Measurements from ENCODE around the gene STK11IP. TPM values are rescaled to one million over a fixed set of nuclear protein-coding genes. Genes with fewer than 3 reads are reported as not detected.

STK11IP gene
- total and polyA plus RNA-seq, 9 of the 15 experiments (the other 6 are each of a cell fraction or from before 2014, with no cell fraction given) = 0.52 to 21.7 (median 5.6) TPM

DNA sequence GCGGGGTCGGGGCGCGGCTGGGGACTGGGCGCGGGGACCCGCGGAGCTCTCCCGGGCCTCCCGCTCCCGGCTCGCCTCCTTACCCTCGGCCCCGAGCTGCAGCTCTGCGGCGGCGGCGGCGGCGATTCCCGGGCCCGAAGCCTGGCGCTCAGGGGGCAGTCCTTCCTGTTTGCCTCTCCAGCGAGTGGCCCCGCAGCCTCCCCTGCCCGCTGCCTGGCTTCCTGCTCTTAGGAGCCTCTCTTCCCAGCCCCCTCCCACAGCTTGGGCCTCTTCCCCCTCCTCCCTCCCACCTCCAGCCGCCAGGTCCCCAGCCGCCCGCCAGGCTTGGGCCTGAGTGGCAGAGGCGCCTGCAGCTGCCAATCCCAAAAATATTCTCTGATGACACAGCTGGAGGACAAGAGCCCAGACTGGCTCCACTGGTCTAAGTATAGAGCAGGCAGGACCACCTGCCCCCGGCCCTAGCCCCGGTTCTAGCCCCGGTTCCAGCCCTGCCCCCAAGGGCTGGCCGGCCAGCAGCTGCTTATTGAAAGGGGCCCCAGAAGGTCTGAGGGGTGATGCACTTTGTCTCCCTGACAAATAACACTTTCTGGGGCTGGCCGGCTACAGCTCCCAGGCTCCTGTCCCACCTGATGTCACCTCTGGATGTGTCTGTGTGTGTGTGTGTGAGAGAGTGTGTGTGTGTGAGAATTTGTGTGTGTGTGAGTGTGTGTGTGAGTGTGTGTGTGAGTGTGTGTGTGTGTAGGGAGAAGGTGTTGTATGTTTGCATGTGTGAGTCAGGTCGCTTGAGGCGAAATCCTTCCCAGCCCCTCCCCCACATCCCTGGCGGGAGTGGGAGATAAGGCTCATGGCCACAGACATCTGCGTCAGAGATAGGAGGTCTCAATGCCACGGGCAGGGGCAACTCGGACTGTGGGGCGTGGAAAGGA lies 26.1 kb upstream of the STK11IP start, which contains the start of gene OBSL1 (continued):
- TF ChIP-seq ZNF253 (CRISPR knock-in tag; conservative IDR thresholded peaks at IDR 0.05) (no peak), ZNF830 (CRISPR knock-in tag; IDR thresholded peaks at IDR 0.05) (no peak), NFYB (IDR thresholded peaks at IDR 0.05; ENCODE audit: extremely low read depth, insufficient read length) (no peak), KLF1 (tag; IDR thresholded peaks at IDR 0.05) (no peak), ZNF121 (CRISPR knock-in tag; conservative IDR thresholded peaks at IDR 0.05) (no peak), GATA2 (CRISPR knock-in tag; IDR thresholded peaks at IDR 0.05) (peak; percentile 92), ZNF707 (CRISPR knock-in tag; conservative IDR thresholded peaks at IDR 0.05) (no peak), GATAD2B (IDR thresholded peaks at IDR 0.05; ENCODE audit: borderline replicate concordance) (peak; percentile 76), FOXP1 (CRISPR knock-in tag; IDR thresholded peaks at IDR 0.05) (peak; percentile 57; the same call in 1 of the 2 replicates), XRCC3 (IDR thresholded peaks at IDR 0.05) (no peak), MEIS2 (IDR thresholded peaks at IDR 0.05; ENCODE audit: partially characterized antibody) (no peak), ZNF436 (CRISPR knock-in tag; IDR thresholded peaks at IDR 0.05) (no peak), HDAC6 (IDR thresholded peaks at IDR 0.05; ENCODE audit: low read depth, low read length) (no peak), DIDO1 (tag; IDR thresholded peaks at IDR 0.05; ENCODE audit: low read depth) (no peak), ZNF239 (CRISPR knock-in tag; IDR thresholded peaks at IDR 0.05) (no peak)
- TF ChIP-seq, protein P1, sequence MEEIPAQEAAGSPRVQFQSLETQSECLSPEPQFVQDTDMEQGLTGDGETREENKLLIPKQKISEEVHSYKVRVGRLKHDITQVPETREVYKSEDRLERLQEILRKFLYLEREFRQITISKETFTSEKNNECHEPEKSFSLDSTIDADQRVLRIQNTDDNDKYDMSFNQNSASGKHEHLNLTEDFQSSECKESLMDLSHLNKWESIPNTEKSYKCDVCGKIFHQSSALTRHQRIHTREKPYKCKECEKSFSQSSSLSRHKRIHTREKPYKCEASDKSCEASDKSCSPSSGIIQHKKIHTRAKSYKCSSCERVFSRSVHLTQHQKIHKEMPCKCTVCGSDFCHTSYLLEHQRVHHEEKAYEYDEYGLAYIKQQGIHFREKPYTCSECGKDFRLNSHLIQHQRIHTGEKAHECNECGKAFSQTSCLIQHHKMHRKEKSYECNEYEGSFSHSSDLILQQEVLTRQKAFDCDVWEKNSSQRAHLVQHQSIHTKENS (CRISPR knock-in tag; IDR thresholded peaks at IDR 0.05) = no peak
- TF ChIP-seq, protein P2, sequence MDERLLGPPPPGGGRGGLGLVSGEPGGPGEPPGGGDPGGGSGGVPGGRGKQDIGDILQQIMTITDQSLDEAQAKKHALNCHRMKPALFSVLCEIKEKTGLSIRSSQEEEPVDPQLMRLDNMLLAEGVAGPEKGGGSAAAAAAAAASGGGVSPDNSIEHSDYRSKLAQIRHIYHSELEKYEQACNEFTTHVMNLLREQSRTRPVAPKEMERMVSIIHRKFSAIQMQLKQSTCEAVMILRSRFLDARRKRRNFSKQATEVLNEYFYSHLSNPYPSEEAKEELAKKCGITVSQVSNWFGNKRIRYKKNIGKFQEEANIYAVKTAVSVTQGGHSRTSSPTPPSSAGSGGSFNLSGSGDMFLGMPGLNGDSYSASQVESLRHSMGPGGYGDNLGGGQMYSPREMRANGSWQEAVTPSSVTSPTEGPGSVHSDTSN (CRISPR knock-in tag; IDR thresholded peaks at IDR 0.05; ENCODE audit: low read depth) = no peak
- TF ChIP-seq, protein P2 (tag; conservative IDR thresholded peaks at IDR 0.05; ENCODE audit: low read depth) = no peak
- TF ChIP-seq, protein P3, sequence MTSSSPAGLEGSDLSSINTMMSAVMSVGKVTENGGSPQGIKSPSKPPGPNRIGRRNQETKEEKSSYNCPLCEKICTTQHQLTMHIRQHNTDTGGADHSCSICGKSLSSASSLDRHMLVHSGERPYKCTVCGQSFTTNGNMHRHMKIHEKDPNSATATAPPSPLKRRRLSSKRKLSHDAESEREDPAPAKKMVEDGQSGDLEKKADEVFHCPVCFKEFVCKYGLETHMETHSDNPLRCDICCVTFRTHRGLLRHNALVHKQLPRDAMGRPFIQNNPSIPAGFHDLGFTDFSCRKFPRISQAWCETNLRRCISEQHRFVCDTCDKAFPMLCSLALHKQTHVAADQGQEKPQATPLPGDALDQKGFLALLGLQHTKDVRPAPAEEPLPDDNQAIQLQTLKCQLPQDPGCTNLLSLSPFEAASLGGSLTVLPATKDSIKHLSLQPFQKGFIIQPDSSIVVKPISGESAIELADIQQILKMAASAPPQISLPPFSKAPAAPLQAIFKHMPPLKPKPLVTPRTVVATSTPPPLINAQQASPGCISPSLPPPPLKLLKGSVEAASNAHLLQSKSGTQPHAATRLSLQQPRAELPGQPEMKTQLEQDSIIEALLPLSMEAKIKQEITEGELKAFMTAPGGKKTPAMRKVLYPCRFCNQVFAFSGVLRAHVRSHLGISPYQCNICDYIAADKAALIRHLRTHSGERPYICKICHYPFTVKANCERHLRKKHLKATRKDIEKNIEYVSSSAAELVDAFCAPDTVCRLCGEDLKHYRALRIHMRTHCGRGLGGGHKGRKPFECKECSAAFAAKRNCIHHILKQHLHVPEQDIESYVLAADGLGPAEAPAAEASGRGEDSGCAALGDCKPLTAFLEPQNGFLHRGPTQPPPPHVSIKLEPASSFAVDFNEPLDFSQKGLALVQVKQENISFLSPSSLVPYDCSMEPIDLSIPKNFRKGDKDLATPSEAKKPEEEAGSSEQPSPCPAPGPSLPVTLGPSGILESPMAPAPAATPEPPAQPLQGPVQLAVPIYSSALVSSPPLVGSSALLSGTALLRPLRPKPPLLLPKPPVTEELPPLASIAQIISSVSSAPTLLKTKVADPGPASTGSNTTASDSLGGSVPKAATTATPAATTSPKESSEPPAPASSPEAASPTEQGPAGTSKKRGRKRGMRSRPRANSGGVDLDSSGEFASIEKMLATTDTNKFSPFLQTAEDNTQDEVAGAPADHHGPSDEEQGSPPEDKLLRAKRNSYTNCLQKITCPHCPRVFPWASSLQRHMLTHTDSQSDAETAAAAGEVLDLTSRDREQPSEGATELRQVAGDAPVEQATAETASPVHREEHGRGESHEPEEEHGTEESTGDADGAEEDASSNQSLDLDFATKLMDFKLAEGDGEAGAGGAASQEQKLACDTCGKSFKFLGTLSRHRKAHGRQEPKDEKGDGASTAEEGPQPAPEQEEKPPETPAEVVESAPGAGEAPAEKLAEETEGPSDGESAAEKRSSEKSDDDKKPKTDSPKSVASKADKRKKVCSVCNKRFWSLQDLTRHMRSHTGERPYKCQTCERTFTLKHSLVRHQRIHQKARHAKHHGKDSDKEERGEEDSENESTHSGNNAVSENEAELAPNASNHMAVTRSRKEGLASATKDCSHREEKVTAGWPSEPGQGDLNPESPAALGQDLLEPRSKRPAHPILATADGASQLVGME (CRISPR knock-in tag; IDR thresholded peaks at IDR 0.05) = no peak

Measured in K562 (cell line).